Calu3 (cell line): ENCODE measurements around the gene RRN3. TPM values are rescaled to one million over a fixed set of nuclear protein-coding genes. Genes with fewer than 3 reads are reported as not detected.
"Not testable (repeated sequence)": the region's sequence is repeated elsewhere in the genome, so short reads cannot be mapped to it uniquely, and the experiment has no call there.

ENCODE experiments used
- BruUV-seq: library from RNA; stranded (reverse); fragments of 400-500 nt; replicated peaks from 2 replicates; lab custom pipeline; 2021; lab: Mats Ljungman, UMichigan
- CTCF ChIA-PET: fragments of 300-600 bp; sonication (Branson Sonifier 250); formaldehyde crosslinking; loops from one replicate; lab custom pipeline; 2022; ENCODE audit warnings: antibody characterized with exemption; lab: Charles Lee
- DNase-seq: peaks from one replicate; pipeline ENCODE4 v3.0.0; 2022
- H3K27ac Mint-ChIP-seq: one replicate; pipeline ENCODE4 v1.8.0; 2022; ENCODE audit warnings: mixed read lengths; ENCODE audit not compliant: unreplicated experiment
- H3K27me3 Mint-ChIP-seq: one replicate; pipeline ENCODE4 v1.8.0; 2022; ENCODE audit warnings: mixed read lengths; ENCODE audit not compliant: unreplicated experiment
- H3K36me3 Mint-ChIP-seq: one replicate; pipeline ENCODE4 v1.8.0; 2022; ENCODE audit warnings: mild to moderate bottlenecking, moderate library complexity, mixed read lengths; ENCODE audit not compliant: insufficient read depth, unreplicated experiment
- H3K4me1 Mint-ChIP-seq: one replicate; pipeline ENCODE4 v1.8.0; 2022; ENCODE audit warnings: mild to moderate bottlenecking, low read depth, mixed read lengths; ENCODE audit not compliant: unreplicated experiment
- H3K4me3 Mint-ChIP-seq: one replicate; pipeline ENCODE4 v1.8.0; 2022; ENCODE audit warnings: mild to moderate bottlenecking, low read depth, moderate library complexity, mixed read lengths; ENCODE audit not compliant: unreplicated experiment
- H3K9me3 Mint-ChIP-seq: one replicate; pipeline ENCODE4 v1.8.0; 2022; ENCODE audit warnings: low read depth, mixed read lengths; ENCODE audit not compliant: unreplicated experiment
- intact Hi-C: fragments of 100-400 bp; cut with micrococcal nuclease; formaldehyde crosslinking; loops from one replicate; pipeline ENCODE4 v1.10.0; 2022; ENCODE audit not compliant: unreplicated experiment
- microRNA-seq: library from miRNA; unstranded; fragments of <30 nt; microRNA quantifications from one replicate; pipeline ENCODE4 v1.2.0, GENCODE V29; 2022
- total RNA-seq: library from RNA; stranded (reverse); gene quantifications from 2 replicates; pipeline ENCODE4 v1.2.3, GENCODE V29; 2022

The RRN3 gene
- total RNA-seq, 1 experiment from 2014 or later: 45.3 TPM

DNA sequence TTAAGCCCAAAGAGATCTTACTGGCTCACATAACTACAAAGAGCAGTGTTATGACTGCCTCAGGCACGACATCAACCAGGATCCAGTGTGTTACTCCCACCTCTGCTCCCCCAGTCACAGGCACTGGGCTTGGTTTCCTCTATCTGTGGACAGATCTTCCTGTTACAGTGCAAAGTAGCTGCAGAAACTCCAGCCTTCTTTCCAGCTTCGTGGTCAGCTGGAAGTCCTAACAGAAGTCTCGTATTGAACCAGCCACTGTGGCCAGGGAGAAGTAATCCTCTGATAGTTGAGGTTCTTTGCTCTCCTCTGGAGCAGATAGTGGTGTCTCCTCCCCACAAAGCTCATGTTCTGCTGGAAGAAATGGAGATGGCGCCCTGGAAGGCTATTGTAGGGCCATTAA, 77.7 kb downstream of the RRN3 start:
- H3K27ac Mint-ChIP-seq, H3K4me3 Mint-ChIP-seq, H3K4me1 Mint-ChIP-seq, BruUV-seq, CTCF ChIA-PET, DNase-seq, H3K9me3 Mint-ChIP-seq, intact Hi-C loops, H3K27me3 Mint-ChIP-seq: not testable (repeated sequence)
- peaks cover 79% of the 10 kb centered on the region for H3K36me3 Mint-ChIP-seq

DNA sequence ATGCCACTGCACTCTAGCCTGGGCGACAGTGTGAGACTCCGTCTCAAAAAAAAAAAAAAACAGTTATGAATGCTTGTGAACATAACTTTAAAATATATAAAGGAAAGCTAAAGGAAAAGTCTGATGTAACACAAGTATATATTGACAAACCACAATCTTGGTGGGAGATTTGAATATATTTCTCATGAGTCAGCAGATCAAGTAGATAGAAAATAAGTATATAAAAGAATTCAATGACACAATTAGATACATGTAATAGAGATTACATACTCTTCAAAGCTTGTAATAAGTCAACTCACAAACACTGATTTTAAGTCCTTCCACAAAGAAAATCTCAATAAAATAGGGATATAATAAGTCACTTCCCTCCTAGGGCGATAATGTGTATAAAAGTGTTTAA, 78.4 kb downstream of the RRN3 start:
- H3K4me1 Mint-ChIP-seq, intact Hi-C loops, DNase-seq, H3K27me3 Mint-ChIP-seq, CTCF ChIA-PET, H3K27ac Mint-ChIP-seq, BruUV-seq, H3K4me3 Mint-ChIP-seq, H3K9me3 Mint-ChIP-seq: not testable (repeated sequence)
- H3K36me3 Mint-ChIP-seq: peaks cover 83% of the 10 kb centered on the region

DNA sequence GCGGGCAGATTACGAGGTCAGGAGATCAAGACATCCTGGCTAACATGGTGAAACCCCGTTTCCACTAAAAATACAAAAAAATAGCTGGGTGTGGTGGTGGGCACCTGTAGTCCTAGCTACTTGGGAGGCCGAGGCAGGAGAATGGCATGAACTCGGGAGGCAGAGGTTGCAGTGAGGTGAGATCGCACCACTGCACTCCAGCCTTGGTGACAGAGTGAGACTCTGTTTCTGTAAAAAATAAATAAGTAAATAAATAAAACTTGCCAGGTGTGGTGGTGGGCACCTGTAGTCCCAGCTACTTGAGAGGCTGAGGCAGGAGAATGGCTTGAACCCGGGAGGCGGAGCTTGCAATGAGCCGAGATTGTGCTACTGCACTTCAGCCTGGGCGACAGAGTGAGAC, 81.1 kb downstream of the RRN3 start:
- H3K4me1 Mint-ChIP-seq, DNase-seq, H3K27me3 Mint-ChIP-seq, H3K27ac Mint-ChIP-seq, H3K9me3 Mint-ChIP-seq, intact Hi-C loops, H3K4me3 Mint-ChIP-seq, BruUV-seq: not testable (repeated sequence)
- CTCF ChIA-PET: interaction anchor here (0.6 kb wide), 1 partner anchor 683 kb away, joined by 3 read pairs; no protein-coding TSS in a partner anchor
- peaks cover 81% of the 10 kb centered on the region for H3K36me3 Mint-ChIP-seq

Small RNA genes within 50 kb of the gene (microRNA-seq; reads per million reads assigned to microRNA genes)
- not detected for gene MIR1972-1
- gene MIR6511B2: not detected

Other genes starting within 250 kb of the RRN3 start
- 112 and 114 TPM in 2 replicates for gene NPIPA1, start 156.8 kb downstream of the RRN3 start, total RNA-seq
- gene PDXDC1, start 119.2 kb downstream of the RRN3 start, total RNA-seq: 171 and 172 TPM in 2 replicates
- 22.7 and 25.0 TPM in 2 replicates for gene NTAN1, start 38.2 kb downstream of the RRN3 start, total RNA-seq